Measurements from ENCODE around the gene RIMBP2.

Gene RIMBP2

GRCh38 chr12:130602251-130602650, 113.8 kb downstream of the RIMBP2 start:
- DNase-seq (ENCODE audit: low read depth): no peak
- no peak overlapping the region for H3K4me3 ChIP-seq (ENCODE audit: control insufficient read depth, low read depth, low read length)
- no peak for TF ChIP-seq CTCF (conservative IDR thresholded peaks at IDR 0.05; ENCODE audit: control insufficient read depth, insufficient read depth, low read depth, low read length)

GRCh38 chr12:130601327-130601726, 114.8 kb downstream of the RIMBP2 start:
- no peak overlapping the region for H3K4me3 ChIP-seq (ENCODE audit: control insufficient read depth, low read depth, low read length)
- no peak for TF ChIP-seq CTCF (conservative IDR thresholded peaks at IDR 0.05; ENCODE audit: control insufficient read depth, insufficient read depth, low read depth, low read length)
- no peak for DNase-seq (ENCODE audit: low read depth)

- H3K4me3 ChIP-seq (ENCODE audit: control insufficient read depth, low read depth, low read length): no peak overlapping the region
- TF ChIP-seq CTCF (conservative IDR thresholded peaks at IDR 0.05; ENCODE audit: control insufficient read depth, insufficient read depth, low read depth, low read length): no peak
- no peak for DNase-seq (ENCODE audit: low read depth)
These were observed 119.9 kb downstream of the RIMBP2 start for GRCh38 chr12:130596241-130596640.

GRCh38 chr12:130595566-130595965, 120.5 kb downstream of the RIMBP2 start:
- DNase-seq (ENCODE audit: low read depth): no peak
- TF ChIP-seq CTCF (conservative IDR thresholded peaks at IDR 0.05; ENCODE audit: control insufficient read depth, insufficient read depth, low read depth, low read length): no peak
- no peak overlapping the region for H3K4me3 ChIP-seq (ENCODE audit: control insufficient read depth, low read depth, low read length)

GRCh38 chr12:130593056-130593455, 123.0 kb downstream of the RIMBP2 start:
- DNase-seq (ENCODE audit: low read depth): no peak
- TF ChIP-seq CTCF (conservative IDR thresholded peaks at IDR 0.05; ENCODE audit: control insufficient read depth, insufficient read depth, low read depth, low read length): no peak
- no peak overlapping the region for H3K4me3 ChIP-seq (ENCODE audit: control insufficient read depth, low read depth, low read length)

GRCh38 chr12:130592641-130593040, 123.5 kb downstream of the RIMBP2 start:
- DNase-seq (ENCODE audit: low read depth): no peak
- no peak overlapping the region for H3K4me3 ChIP-seq (ENCODE audit: control insufficient read depth, low read depth, low read length)
- TF ChIP-seq CTCF (conservative IDR thresholded peaks at IDR 0.05; ENCODE audit: control insufficient read depth, insufficient read depth, low read depth, low read length): no peak

GRCh38 chr12:130591736-130592135, 124.4 kb downstream of the RIMBP2 start:
- DNase-seq (ENCODE audit: low read depth): no peak
- TF ChIP-seq CTCF (conservative IDR thresholded peaks at IDR 0.05; ENCODE audit: control insufficient read depth, insufficient read depth, low read depth, low read length): no peak
- H3K4me3 ChIP-seq (ENCODE audit: control insufficient read depth, low read depth, low read length): no peak overlapping the region

All from fibroblast of mammary gland (primary cell).